Transverse colon (tissue), 4 donors: Measurements from ENCODE around the gene DCAF6.

ENCODE experiments used
- EP300 ChIP-seq: sonication (generic); formaldehyde crosslinking; IDR thresholded peaks from one replicate; pipeline ENCODE4 v1.6.1; 2017; ENCODE audit warnings: antibody characterized with exemption, low read depth
- POLR2AphosphoS5 ChIP-seq, 3 donors: sonication (generic); formaldehyde crosslinking; IDR thresholded peaks; one replicate each; pipeline ENCODE4 v1.6.1; 2016; ENCODE audit warnings: antibody characterized with exemption in 3 of 3
- TF ChIP-seq, protein P1 (sequence below), 5 experiments: fragments of 200-600 bp in 3 of 5; fragments of 450-650 bp in 2 of 5; sonication (generic) in 3 of 5; IDR thresholded peaks; 1 replicate in 2 of 5; 2 replicates in 3 of 5; pipeline ENCODE4 v1.5.1; 2016 to 2017; ENCODE audit warnings: antibody characterized with exemption in 5 of 5, inconsistent platforms in 3 of 5, mild to moderate bottlenecking in 2 of 5, moderate library complexity in 1 of 5

DNA sequence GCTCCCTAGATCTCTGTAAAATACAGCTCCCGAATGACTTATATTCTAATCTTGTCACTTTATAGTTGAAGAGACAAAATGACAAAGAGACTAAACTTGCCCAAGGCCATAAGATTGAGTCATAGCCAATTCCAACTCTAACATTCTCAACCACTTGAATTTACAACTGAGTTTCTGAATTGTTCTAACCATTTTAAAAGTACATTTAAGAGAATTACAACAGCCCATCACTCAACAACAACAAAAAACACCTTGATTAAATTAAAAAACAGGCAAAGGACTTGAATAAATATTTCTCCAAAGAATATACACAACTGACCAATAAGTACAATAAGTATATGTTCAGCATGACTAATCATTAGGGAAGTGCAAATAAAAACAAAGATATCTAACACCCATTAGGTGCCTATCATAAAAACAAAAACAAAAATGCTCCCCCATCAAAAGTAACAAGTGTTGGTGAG lies 13.8 kb upstream of the DCAF6 start:
- TF ChIP-seq EP300 (no peak), POLR2AphosphoS5 (IDR thresholded peaks at IDR 0.05) (no peak)
- TF ChIP-seq, protein P1, sequence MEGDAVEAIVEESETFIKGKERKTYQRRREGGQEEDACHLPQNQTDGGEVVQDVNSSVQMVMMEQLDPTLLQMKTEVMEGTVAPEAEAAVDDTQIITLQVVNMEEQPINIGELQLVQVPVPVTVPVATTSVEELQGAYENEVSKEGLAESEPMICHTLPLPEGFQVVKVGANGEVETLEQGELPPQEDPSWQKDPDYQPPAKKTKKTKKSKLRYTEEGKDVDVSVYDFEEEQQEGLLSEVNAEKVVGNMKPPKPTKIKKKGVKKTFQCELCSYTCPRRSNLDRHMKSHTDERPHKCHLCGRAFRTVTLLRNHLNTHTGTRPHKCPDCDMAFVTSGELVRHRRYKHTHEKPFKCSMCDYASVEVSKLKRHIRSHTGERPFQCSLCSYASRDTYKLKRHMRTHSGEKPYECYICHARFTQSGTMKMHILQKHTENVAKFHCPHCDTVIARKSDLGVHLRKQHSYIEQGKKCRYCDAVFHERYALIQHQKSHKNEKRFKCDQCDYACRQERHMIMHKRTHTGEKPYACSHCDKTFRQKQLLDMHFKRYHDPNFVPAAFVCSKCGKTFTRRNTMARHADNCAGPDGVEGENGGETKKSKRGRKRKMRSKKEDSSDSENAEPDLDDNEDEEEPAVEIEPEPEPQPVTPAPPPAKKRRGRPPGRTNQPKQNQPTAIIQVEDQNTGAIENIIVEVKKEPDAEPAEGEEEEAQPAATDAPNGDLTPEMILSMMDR (IDR thresholded peaks at IDR 0.05): no peak
